Left cardiac atrium (tissue), 4 donors: ENCODE data around the gene CD200. TPM values are rescaled to one million over a fixed set of nuclear protein-coding genes. Genes with fewer than 3 reads are reported as not detected.

ENCODE experiments used
- ATAC-seq, 2 donors: fragments of 200-7000 bp; cut with Tn5 transposase; one replicate each; pipeline ENCODE4 v1.9.1; 2020; ENCODE audit warnings: mild to moderate bottlenecking in 2 of 2, moderate library complexity in 2 of 2
- DNase-seq: peaks from one replicate; pipeline ENCODE4 v3.0.0-alpha.2; 2020
- intact Hi-C, 2 donors: fragments of 100-400 bp; cut with DNase I; formaldehyde crosslinking; loops; one replicate each; pipeline versions ENCODE4 v1.14.1 to v1.15.1; 2022 to 2023
- total RNA-seq, 2 donors: library from RNA; stranded (reverse); fragmentation: NEBNext Ultra II Directional; extraction: Animal tissue kit (Norgen Biotek cat#: 25700); gene quantifications; one replicate each; pipeline ENCODE4 v1.2.1, GENCODE V29; 2021
- donor health status: DM: no; HTN: yes; CAD: no.
- donor health status: DM: no; HTN: yes; CAD: no; lungs with severe emphysema.
- donor health status: DM: yes; HTN: yes; CAD: no.
- donor health status: Dilated cardiomyopathy.

The CD200 gene
- total RNA-seq, 2 donors from 2014 or later, result 5.8 to 6.7 TPM

DNA sequence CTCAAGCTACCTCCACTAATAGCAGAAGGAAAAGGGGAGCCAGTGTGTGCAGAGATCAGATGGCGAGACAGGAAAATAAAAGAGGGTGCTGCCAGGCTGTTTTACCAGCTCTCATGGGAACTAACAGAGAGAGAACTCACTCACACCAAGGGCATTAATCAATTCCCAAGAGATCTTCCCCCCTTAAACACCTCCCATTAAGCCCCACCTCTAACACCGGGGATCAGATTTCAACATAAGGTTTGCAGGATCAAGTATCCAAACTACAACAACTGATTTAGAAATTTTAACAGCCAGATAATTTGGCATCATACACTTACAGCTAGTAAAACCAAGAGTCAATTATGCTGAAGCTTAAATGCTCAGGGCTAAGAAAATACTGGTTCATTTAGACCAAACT lies 18.9 kb downstream of the CD200 start:
- intact Hi-C loops, result no loop called here
- DNase-seq, result no peak

DNA sequence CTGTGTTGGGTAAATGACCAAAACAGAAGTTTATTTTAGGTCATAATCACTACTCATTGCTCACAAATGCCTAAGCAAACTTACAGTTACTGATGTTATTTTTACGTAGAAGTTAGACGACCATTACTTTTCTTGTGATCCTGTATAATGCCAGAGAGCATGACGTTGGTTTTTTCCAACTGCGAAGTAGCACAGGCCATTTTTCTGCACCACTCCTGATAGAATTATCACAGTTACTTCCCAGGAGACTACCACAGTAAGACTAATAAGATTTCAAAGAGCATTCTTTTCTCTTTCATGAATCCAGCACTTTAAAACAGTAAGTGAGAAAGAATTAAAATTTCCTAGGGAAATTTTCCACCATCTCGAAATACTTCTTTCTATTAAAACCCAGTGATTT lies 19.8 kb downstream of the CD200 start:
- no peak for ATAC-seq
- no peak for DNase-seq
- intact Hi-C loops, result no loop called here

More for the DNA sequence above, 18.9 kb downstream of the CD200 start:
- ATAC-seq, result no peak

DNA sequence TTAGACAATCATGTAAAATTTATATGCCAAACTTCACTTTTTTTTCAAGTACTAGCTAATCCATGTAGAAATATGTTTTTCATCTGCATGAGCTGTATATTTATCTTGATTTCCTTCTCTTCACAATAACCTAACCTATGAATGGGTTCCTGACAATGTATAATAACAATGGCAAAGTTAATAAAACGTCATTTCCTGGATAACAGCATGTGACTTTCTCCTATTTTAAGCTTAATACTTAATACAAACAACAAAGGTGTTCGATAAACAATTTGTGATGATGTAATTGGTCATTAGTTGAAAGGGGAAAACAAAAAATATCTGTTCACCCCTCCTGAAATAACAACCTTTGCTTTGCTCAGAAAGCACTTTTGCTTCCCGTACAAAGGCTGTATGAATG lies 20.4 kb downstream of the CD200 start:
- DNase-seq (no peak), ATAC-seq (no peak)
- intact Hi-C loops, result no loop called here

DNA sequence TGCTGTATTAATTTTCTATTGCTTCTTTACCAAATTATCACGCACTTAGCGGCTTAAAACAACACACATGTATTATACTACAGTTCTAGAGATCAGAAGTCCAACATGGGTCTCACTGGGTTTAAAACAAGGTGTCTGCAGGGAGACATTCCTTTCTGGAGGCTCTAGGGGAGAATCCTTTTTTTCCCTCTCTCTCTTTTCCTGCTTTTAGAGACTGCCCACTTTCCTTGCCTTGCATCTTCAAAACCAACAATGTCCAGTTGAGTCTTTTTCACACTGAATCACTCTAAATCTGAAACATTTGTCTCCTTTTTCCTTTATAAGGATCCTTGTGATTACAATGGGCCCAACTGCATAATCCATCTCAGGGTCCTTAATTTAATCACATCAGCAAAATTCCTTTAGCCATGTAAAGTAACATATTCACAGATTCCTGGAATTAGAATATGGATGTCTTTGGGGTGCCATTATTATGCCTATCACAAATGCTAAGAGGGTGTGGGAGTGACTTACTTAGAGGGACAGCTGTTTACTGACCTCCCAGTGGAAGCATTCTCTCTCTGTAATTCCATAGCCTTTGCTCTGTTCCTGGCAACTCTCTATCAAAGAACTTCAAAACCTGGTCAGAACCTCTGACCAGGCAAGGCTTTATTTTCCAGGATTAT lies 21.8 kb downstream of the CD200 start:
- intact Hi-C loops, result no loop called here
- DNase-seq, result no peak
- no peak for ATAC-seq

GRCh38 chr3:112355307-112355687 lies 22.3 kb downstream of the CD200 start:
- intact Hi-C loops, result no loop called here
- ATAC-seq (no peak), DNase-seq (no peak)

- intact Hi-C loops, result no loop called here
- DNase-seq, result no peak
- ATAC-seq, result peak; percentile 44 to 66
Observed at GRCh38 chr3:112357930-112358780, 25.2 kb downstream of the CD200 start.

- intact Hi-C loops, result no loop called here
- ATAC-seq, result peak; percentile 53 to 56
- DNase-seq, result no peak
Observed at GRCh38 chr3:112360561-112360960, 27.6 kb downstream of the CD200 start.

- no peak for DNase-seq
- intact Hi-C loops, result no loop called here
- no peak for ATAC-seq
Observed at GRCh38 chr3:112362221-112362620, 29.3 kb downstream of the CD200 start.

DNA sequence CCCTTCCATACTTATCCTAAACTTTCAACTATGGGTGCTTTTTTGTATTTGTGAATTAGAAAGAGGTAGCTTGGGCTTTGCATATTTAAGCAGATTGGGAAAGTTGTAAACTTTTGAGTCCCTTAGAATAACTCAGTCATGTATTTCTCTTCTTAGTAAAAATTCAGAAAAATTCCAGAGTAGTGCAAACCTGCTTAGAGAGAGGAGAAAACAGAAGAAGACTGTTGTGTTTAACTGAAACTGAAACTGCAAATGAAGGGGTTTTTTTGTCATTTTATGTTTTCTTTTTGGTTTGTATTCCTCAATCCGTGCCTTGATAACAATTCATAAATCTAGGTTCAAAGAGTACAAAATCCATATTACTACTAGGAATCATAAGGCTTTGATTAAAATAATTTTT lies 31.3 kb downstream of the CD200 start:
- intact Hi-C loops, result no loop called here
- DNase-seq (no peak), ATAC-seq (no peak)

- DNase-seq (no peak), ATAC-seq (no peak)
- intact Hi-C loops, result no loop called here
Observed at GRCh38 chr3:112365035-112365434, 32.1 kb downstream of the CD200 start.

DNA sequence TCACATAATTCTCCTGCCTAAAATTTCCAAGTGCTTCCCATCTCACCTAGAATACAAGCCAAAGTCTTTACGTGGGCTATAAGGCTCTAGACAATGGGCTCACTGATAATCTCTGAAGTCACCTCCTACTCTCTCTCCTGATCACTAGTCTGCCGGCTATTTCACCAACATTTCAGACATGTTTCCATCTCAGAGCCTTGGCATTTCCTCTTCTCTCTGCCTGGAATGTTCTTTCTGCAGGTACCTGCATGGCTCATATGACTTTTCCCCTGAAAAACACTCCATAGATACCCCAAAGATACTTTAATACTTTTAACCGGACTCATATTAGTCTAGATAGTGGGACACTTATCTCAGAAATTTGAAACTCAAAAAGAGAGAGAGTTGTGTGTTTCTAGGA lies 32.7 kb downstream of the CD200 start:
- intact Hi-C loops, result no loop called here
- ATAC-seq (no peak), DNase-seq (no peak)

- intact Hi-C loops, result no loop called here
- ATAC-seq (no peak), DNase-seq (no peak)
Observed at GRCh38 chr3:112366522-112366921, 33.6 kb downstream of the CD200 start.

DNA sequence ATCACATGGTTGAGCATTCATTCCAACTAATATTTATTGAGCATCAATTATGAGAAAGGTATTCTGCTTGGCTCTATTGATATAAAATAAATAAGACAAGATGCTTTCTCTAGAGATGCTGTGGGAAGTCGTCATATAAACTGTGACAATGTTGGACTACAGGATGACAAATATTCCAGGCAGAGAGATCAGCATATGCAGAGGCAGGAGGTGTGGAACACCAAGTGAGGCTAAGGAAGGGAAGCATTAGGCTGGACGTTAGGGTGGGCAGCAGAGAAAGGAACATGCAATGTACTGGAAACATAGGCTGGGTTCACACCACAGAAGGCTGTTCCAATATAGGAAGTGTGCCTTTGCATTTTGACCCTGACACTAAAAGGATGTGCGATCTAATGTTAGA lies 38.6 kb downstream of the CD200 start:
- intact Hi-C loops, result no loop called here
- ATAC-seq (no peak), DNase-seq (no peak)

DNA sequence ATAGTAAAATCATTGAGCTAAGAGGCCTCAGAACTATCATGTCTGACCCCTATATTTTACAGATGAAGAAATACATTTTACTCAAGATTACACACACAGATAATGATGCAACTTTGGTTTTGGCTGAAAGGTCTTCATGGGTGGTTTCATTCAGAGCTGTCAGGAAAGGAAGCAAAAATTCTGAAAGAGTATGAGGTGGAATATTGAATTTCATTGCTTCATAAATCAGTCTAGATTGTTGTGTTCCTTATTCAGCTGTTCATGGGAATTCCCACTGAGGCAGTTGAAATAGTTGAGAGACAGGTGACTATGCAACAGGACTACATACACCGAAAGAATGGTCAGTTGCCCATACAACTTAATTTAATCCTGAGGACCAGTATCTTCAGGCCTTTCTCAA lies 39.4 kb downstream of the CD200 start:
- ATAC-seq, result no peak
- intact Hi-C loops, result no loop called here
- no peak for DNase-seq

GRCh38 chr3:112373476-112373875 lies 40.5 kb downstream of the CD200 start:
- ATAC-seq, result no peak
- no peak for DNase-seq
- intact Hi-C loops, result no loop called here

GRCh38 chr3:112373924-112374323 lies 41.0 kb downstream of the CD200 start:
- DNase-seq (no peak), ATAC-seq (no peak)
- intact Hi-C loops, result no loop called here

GRCh38 chr3:112374333-112374734 lies 41.4 kb downstream of the CD200 start:
- intact Hi-C loops, result no loop called here
- DNase-seq, result no peak
- ATAC-seq, result peak; percentile 27 to 49

DNA sequence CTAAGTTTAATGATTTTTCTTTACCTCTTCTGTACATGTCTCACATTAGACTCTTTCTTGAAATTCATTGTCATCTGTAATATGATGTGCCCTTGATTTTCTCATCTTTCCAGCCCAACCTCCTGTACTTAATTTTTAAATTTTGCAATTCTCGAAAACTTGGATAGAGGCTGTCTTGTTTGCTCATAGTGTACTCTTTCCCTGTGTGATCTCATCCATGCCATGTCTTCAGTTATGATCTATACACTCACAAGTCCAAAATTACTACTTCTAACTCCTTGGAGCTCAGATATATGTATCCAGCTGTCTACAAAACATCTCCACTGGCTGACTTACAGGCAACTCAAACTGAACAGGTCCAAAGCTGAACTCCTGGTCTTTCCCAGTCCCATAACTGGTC lies 42.2 kb downstream of the CD200 start:
- ATAC-seq, result no peak
- DNase-seq, result no peak
- intact Hi-C loops, result no loop called here

DNA sequence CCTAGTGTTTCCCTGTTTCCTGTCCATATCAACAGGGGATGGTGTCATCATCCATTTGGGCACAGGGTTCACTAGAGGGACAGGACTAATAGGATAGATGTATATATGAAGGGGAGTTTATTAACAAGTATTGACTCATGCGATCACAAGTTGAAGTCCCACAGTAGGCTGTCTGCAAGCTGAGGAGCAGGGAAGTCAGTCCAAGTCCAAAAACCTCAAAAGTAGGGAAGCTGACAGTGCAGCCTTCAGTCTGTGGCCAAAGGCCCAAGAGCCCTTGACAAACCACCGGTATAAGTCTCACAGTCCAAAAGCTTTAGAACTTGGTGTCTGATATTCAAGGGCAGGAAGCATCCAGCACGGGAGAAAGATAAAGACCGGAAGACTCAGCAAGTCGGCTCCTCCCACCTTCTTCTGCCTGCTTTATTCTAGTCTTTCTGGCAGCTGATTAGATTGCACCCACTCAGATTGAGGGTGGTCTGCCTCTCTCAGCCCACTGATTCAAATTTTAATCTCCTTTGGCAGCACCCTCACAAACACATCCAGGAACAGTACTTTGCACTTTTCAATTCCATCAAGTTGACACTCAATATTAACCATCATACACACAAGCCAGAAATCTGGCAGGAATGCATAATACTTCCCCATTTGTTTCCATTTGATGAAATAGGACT lies 43.4 kb downstream of the CD200 start:
- peak in 1 of 2 donors; percentile 19 for ATAC-seq
- intact Hi-C loops, result no loop called here
- no peak for DNase-seq

GRCh38 chr3:112376992-112377391 lies 44.0 kb downstream of the CD200 start:
- DNase-seq, result no peak
- peak; percentile 41 to 82 for ATAC-seq
- intact Hi-C loops, result no loop called here
